GM23338 (cell line): Measurements from ENCODE around the gene CD9. TPM values are rescaled to one million over a fixed set of nuclear protein-coding genes. Genes with fewer than 3 reads are reported as not detected.

Experiments
- ATAC-seq: fragments of 200-7000 bp; cut with Tn5 transposase; 3 replicates; pipeline ENCODE4 v1.9.1; 2020
- DNase-seq: peaks from one replicate; pipeline ENCODE4 v3.0.0-alpha.2; 2015; ENCODE audit warnings: low spot score
- H2AFZ ChIP-seq: fragments of 200-600 bp; sonication (generic); 2 replicates; pipeline ENCODE4 v1.8.0; 2016; ENCODE audit warnings: antibody characterized with exemption, mild to moderate bottlenecking, moderate library complexity
- H3F3A ChIP-seq: fragments of 200-600 bp; sonication (generic); replicated peaks from 2 replicates; pipeline ENCODE4 v1.8.0; 2017; ENCODE audit warnings: antibody characterized with exemption, mixed run types, low read depth
- H3K27ac ChIP-seq: fragments of 200-600 bp; sonication (generic); 2 replicates; pipeline ENCODE4 v1.6.1; 2016; ENCODE audit warnings: low read depth
- H3K27me3 ChIP-seq: fragments of 200-600 bp; sonication (generic); 2 replicates; pipeline ENCODE4 v1.8.0; 2016; ENCODE audit warnings: mild to moderate bottlenecking, mixed run types, moderate library complexity; ENCODE audit not compliant: insufficient read depth
- H3K36me3 ChIP-seq: fragments of 200-600 bp; sonication (generic); 2 replicates; pipeline ENCODE4 v1.8.0; 2016; ENCODE audit warnings: mild to moderate bottlenecking; ENCODE audit not compliant: insufficient read depth
- H3K4me1 ChIP-seq: fragments of 200-600 bp; sonication (generic); 2 replicates; pipeline ENCODE4 v1.8.0; 2016; ENCODE audit warnings: mild to moderate bottlenecking, moderate library complexity; ENCODE audit not compliant: insufficient read depth
- H3K4me2 ChIP-seq: fragments of 200-600 bp; sonication (generic); 2 replicates; pipeline ENCODE4 v1.7.1; 2017; ENCODE audit warnings: mixed run types
- H3K4me3 ChIP-seq: fragments of 200-600 bp; sonication (generic); 2 replicates; pipeline ENCODE4 v1.6.1; 2016; ENCODE audit warnings: mixed run types
- H3K79me2 ChIP-seq: fragments of 200-600 bp; sonication (generic); replicated peaks from 2 replicates; pipeline ENCODE4 v1.8.0; 2017; ENCODE audit warnings: mild to moderate bottlenecking; ENCODE audit not compliant: insufficient read depth
- H3K9me2 ChIP-seq: fragments of 200-600 bp; sonication (generic); 2 replicates; pipeline ENCODE4 v1.8.0; 2017; ENCODE audit not compliant: insufficient read depth
- H4K20me1 ChIP-seq: fragments of 200-600 bp; sonication (generic); replicated peaks from 2 replicates; pipeline ENCODE4 v1.8.0; 2017; ENCODE audit warnings: mild to moderate bottlenecking; ENCODE audit not compliant: insufficient read depth
- H3K27ac Mint-ChIP-seq: 2 replicates; pipeline ENCODE4 v1.8.0; 2020; ENCODE audit warnings: inconsistent platforms, mild to moderate bottlenecking, moderate library complexity, mixed read lengths
- H3K27me3 Mint-ChIP-seq: 3 replicates; pipeline ENCODE4 v1.8.0; 2022; ENCODE audit warnings: low read depth, mild to moderate bottlenecking, moderate library complexity, mixed read lengths, inconsistent platforms; ENCODE audit not compliant: insufficient read depth, poor library complexity
- H3K36me3 Mint-ChIP-seq: 3 replicates; pipeline ENCODE4 v1.8.0; 2021; ENCODE audit warnings: low read depth, mild to moderate bottlenecking, inconsistent platforms, moderate library complexity, mixed read lengths
- H3K4me1 Mint-ChIP-seq: 3 replicates; pipeline ENCODE4 v1.8.0; 2020; ENCODE audit warnings: mild to moderate bottlenecking, inconsistent platforms, mixed read lengths
- H3K4me3 Mint-ChIP-seq: 3 replicates; pipeline ENCODE4 v1.8.0; 2021; ENCODE audit warnings: moderate library complexity, mild to moderate bottlenecking, inconsistent platforms, mixed read lengths
- H3K9me3 Mint-ChIP-seq: 3 replicates; pipeline ENCODE4 v1.8.0; 2020; ENCODE audit warnings: moderate library complexity, mild to moderate bottlenecking, inconsistent platforms, mixed read lengths
- EZH2 ChIP-seq: fragments of 200-600 bp; sonication (generic); IDR thresholded peaks from one replicate; pipeline ENCODE4 v1.8.0; 2017; ENCODE audit warnings: antibody characterized with exemption, mild to moderate bottlenecking, low read depth; ENCODE audit not compliant: unreplicated experiment
- NANOG ChIP-seq: IDR thresholded peaks from 2 replicates; pipeline ENCODE4 v1.6.1; 2016; ENCODE audit warnings: antibody characterized with exemption, borderline replicate concordance
- POLR2AphosphoS5 ChIP-seq: IDR thresholded peaks from 2 replicates; pipeline ENCODE4 v1.6.1; 2016; ENCODE audit warnings: antibody characterized with exemption, low read depth
- ZNF114 ChIP-seq: fragments of 250-450 bp; sonication (Bioruptor Pico); IDR thresholded peaks from 2 replicates; pipeline ENCODE4 v1.5.0; 2020; ENCODE audit warnings: mild to moderate bottlenecking, moderate library complexity
- long read RNA-seq: library from polyadenylated mRNA; unstranded; transcript quantifications from one replicate; pipeline ENCODE4 v2.0.0, GENCODE V29; 2020; ENCODE audit not compliant: unreplicated experiment
- polyA plus RNA-seq: library from polyadenylated mRNA; unstranded; fragments of >200 nt; fragmentation: Nextera tagmentation; extraction: Ambion mirVana; gene quantifications from 2 replicates; pipeline ENCODE4 v1.2.1, GENCODE V29; 2016
- total RNA-seq: library from RNA; depleted of rRNA; stranded (reverse); fragments of >200 nt; shearing (Covaris generic); gene quantifications from 2 replicates; pipeline ENCODE4 v1.2.3, GENCODE V29; 2014; rRNA removed
- TF ChIP-seq, protein P1 (sequence below): IDR thresholded peaks from 2 replicates; pipeline ENCODE4 v1.6.1; 2016; ENCODE audit warnings: antibody characterized with exemption
- TF ChIP-seq, protein P2 (sequence below), 2 experiments: fragments of 200-600 bp in 1 of 2; sonication (generic) in 1 of 2; conservative IDR thresholded peaks; 2 replicates each; pipeline versions ENCODE4 v1.5.1 to v1.6.1; 2016 to 2017; ENCODE audit warnings: antibody characterized with exemption in 2 of 2, low read depth in 2 of 2, mild to moderate bottlenecking in 2 of 2, moderate library complexity in 1 of 2
- TF ChIP-seq, protein P3 (sequence below): IDR thresholded peaks from one replicate; pipeline ENCODE4 v1.6.1; 2018; ENCODE audit warnings: antibody characterized with exemption; ENCODE audit not compliant: unreplicated experiment

CD9 gene, protein sequence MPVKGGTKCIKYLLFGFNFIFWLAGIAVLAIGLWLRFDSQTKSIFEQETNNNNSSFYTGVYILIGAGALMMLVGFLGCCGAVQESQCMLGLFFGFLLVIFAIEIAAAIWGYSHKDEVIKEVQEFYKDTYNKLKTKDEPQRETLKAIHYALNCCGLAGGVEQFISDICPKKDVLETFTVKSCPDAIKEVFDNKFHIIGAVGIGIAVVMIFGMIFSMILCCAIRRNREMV
- 222 and 227 TPM in 2 replicates for total RNA-seq
- polyA plus RNA-seq = 250 and 251 TPM in 2 replicates
- long read RNA-seq, transcript CD9-201 (8 exons, 1,218 nt) = major isoform, 194 of 210 reads
- long read RNA-seq, partial matches to known transcripts = 3 of 210 reads
- long read RNA-seq, other reads (novel, unspliced or antisense) = 10 of 210 reads

DNA sequence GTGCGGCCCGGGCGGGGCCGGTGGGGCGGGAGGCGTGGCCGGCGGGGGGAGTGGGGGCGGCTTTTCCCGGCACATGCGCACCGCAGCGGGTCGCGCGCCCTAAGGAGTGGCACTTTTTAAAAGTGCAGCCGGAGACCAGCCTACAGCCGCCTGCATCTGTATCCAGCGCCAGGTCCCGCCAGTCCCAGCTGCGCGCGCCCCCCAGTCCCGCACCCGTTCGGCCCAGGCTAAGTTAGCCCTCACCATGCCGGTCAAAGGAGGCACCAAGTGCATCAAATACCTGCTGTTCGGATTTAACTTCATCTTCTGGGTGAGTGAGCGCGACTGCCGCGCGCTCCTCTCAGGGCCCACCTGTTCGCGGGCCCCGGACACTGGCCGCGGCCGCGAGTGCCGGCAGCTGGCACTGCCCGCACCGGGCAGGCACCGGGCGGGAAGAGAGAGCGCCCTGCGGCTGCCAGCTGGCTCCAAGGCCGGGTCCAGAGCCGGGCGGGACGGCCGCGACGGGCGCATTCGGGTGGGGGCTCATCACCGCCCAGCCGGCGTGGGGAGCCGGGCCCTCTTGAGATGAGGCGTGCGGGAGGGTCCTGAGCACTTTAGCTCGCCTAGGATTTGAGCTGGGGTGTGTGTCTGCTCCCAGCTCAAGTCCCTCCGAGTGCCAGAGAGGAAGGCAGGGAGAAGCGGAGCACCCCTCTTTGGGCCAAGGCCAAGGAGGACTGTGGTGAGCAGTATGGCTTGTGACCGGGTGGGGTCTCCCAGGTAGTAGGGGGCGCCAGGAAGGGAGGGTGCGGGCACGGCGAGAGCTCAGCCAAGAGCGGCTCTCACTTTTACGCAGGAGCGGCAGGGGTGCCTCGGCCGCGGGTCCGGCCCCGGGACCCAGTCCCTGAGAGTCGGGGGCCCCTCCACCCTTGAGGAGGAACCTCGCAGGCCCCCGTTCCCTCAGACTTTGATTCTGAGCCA lies at the start of gene CD9:
Gene CD9 (plus strand): TSS at position 145 of the 957 bp plus-strand sequence. CDS start 100 bp downstream, at position 245.
- H3K9me3 Mint-ChIP-seq = no peaks in the 10 kb centered on the region; the same call in 2 of the 3 replicates
- peak within 1 kb of the TSS; percentile 95 for H3K27ac ChIP-seq
- H3K4me2 ChIP-seq = peak within 1 kb of the TSS; percentile 97
- H3K36me3 Mint-ChIP-seq = peaks cover 22% of the 10 kb centered on the region
- H3K4me3 ChIP-seq = peak within 1 kb of the TSS; percentile 95
- peaks cover 3% of the 10 kb centered on the region; the same call in 1 of the 2 replicates for H4K20me1 ChIP-seq
- H3F3A ChIP-seq = peaks cover 24% of the 10 kb centered on the region
- peak; percentile 67 for DNase-seq
- H3K9me2 ChIP-seq = no peaks in the 10 kb centered on the region
- H3K4me1 Mint-ChIP-seq = peaks cover 73% of the 10 kb centered on the region
- peaks cover 19% of the 10 kb centered on the region for H3K27me3 Mint-ChIP-seq
- H2AFZ ChIP-seq = peak within 1 kb of the TSS; percentile 1; the same call in 1 of the 2 replicates
- peak within 1 kb of the TSS; percentile 83 for H3K4me3 Mint-ChIP-seq
- H3K36me3 ChIP-seq = peaks cover 3% of the 10 kb centered on the region; the same call in 1 of the 2 replicates
- peaks cover 10% of the 10 kb centered on the region for H3K27me3 ChIP-seq
- H3K79me2 ChIP-seq = peaks cover 39% of the 10 kb centered on the region
- peak; percentile 37 for ATAC-seq
- peaks cover 67% of the 10 kb centered on the region for H3K4me1 ChIP-seq
- TF ChIP-seq ZNF114 (no peak), EZH2 (no peak), POLR2AphosphoS5 (peak; percentile 51), NANOG (no peak)
- TF ChIP-seq, protein P1, sequence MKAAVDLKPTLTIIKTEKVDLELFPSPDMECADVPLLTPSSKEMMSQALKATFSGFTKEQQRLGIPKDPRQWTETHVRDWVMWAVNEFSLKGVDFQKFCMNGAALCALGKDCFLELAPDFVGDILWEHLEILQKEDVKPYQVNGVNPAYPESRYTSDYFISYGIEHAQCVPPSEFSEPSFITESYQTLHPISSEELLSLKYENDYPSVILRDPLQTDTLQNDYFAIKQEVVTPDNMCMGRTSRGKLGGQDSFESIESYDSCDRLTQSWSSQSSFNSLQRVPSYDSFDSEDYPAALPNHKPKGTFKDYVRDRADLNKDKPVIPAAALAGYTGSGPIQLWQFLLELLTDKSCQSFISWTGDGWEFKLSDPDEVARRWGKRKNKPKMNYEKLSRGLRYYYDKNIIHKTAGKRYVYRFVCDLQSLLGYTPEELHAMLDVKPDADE = no peak
- TF ChIP-seq, protein P2, sequence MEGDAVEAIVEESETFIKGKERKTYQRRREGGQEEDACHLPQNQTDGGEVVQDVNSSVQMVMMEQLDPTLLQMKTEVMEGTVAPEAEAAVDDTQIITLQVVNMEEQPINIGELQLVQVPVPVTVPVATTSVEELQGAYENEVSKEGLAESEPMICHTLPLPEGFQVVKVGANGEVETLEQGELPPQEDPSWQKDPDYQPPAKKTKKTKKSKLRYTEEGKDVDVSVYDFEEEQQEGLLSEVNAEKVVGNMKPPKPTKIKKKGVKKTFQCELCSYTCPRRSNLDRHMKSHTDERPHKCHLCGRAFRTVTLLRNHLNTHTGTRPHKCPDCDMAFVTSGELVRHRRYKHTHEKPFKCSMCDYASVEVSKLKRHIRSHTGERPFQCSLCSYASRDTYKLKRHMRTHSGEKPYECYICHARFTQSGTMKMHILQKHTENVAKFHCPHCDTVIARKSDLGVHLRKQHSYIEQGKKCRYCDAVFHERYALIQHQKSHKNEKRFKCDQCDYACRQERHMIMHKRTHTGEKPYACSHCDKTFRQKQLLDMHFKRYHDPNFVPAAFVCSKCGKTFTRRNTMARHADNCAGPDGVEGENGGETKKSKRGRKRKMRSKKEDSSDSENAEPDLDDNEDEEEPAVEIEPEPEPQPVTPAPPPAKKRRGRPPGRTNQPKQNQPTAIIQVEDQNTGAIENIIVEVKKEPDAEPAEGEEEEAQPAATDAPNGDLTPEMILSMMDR (conservative IDR thresholded peaks at IDR 0.05; ENCODE audit: low read depth in 2 of 2) = no peak
- TF ChIP-seq, protein P3, sequence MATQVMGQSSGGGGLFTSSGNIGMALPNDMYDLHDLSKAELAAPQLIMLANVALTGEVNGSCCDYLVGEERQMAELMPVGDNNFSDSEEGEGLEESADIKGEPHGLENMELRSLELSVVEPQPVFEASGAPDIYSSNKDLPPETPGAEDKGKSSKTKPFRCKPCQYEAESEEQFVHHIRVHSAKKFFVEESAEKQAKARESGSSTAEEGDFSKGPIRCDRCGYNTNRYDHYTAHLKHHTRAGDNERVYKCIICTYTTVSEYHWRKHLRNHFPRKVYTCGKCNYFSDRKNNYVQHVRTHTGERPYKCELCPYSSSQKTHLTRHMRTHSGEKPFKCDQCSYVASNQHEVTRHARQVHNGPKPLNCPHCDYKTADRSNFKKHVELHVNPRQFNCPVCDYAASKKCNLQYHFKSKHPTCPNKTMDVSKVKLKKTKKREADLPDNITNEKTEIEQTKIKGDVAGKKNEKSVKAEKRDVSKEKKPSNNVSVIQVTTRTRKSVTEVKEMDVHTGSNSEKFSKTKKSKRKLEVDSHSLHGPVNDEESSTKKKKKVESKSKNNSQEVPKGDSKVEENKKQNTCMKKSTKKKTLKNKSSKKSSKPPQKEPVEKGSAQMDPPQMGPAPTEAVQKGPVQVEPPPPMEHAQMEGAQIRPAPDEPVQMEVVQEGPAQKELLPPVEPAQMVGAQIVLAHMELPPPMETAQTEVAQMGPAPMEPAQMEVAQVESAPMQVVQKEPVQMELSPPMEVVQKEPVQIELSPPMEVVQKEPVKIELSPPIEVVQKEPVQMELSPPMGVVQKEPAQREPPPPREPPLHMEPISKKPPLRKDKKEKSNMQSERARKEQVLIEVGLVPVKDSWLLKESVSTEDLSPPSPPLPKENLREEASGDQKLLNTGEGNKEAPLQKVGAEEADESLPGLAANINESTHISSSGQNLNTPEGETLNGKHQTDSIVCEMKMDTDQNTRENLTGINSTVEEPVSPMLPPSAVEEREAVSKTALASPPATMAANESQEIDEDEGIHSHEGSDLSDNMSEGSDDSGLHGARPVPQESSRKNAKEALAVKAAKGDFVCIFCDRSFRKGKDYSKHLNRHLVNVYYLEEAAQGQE = no peak
- H3K27ac Mint-ChIP-seq = peak within 1 kb of the TSS; percentile 62; the same call in 1 of the 2 replicates
